RPMI8226 (cell line): Measurements from ENCODE around the gene LSM11.

Source experiments
- DNase-seq: peaks from one replicate; pipeline ENCODE4 v3.0.0-alpha.2; 2015

LSM11 gene

DNA sequence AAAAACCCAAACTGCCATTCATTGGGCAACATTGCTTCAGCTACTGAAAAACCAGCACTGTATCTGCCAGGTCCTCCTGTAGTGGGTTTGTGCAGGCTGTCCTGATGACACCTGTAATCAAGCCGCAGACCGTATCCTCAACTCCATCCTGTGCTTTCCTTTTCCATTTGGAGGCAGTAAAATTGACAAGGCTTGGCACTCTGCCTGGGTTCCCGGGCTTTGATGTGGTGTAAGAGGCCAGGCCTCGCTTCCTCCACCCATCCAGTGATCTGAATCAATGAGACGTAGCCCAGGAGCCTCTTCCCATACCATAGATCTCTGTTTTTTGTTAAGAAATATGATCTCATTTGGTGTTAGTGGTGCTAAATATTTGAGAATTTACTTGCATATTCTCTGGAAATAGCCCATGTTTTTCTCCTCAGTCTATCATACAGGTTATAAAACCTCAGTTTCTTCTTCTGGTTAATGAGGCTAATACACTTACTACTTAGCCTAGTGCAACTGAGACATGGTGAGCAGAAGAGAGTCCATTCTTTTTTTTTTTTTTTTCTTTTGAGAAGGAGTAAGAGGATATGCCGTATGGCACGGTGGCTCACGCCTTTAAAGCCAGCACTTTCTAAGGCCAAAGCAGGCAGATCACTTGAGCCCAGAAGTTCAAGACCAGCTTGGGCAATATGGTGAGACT, 34.8 kb downstream of the LSM11 start:
- no peak for DNase-seq

DNA sequence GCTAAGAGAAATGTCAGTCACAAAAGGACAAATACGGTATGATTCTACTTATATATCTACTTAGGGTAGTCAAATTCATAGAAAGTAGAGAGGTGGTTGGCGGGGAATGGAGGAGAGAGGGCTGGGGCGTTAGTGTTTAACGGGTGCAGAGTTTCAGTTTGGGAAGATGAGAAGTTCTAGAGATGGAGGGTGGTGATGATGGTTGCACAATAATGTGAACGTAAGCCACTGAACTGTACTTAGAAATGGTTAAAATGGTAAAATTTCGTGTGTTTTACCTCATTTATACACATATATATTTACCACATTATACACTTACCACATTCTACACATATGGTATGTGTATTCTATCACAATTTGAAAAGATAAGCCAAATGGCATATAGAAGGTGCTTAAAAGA, 35.7 kb downstream of the LSM11 start:
- DNase-seq, result no peak

DNA sequence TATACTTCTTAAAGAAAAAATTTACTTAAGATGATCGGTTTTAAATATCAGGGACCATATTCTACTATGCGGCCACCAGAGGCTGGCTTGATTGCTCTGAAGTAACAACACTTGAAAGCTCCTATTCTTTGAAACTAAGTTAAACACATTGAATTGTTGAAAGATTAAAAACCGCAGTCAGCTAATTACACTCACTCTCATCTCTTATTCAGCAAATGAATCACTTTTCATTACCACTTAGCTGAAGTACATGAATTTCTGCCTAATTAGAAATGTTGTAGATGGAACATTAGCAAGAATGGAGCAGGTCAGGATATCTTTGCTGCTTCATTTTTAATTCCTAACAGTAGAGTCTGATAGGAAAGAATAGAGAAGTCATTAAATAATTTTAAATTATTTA, 42.3 kb downstream of the LSM11 start:
- DNase-seq, result no peak

DNA sequence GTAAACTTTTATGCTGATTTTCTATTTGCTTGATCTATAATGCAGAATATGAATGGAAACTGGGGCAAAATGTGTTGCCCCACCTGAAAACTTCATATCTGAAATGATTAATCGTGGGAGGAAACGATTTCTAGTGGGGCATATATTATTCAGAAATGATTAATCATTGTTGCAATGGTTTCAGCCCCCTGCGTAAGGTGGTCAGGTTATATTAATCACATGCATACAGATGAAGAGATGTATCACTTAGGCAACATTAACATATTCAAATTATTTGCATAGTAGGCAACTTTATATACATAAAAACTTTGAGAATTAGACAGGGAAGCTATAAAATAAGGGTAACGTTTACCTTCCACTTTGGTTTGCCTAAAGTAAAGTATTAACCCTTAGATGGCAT, 49.8 kb downstream of the LSM11 start:
- DNase-seq, result no peak

DNA sequence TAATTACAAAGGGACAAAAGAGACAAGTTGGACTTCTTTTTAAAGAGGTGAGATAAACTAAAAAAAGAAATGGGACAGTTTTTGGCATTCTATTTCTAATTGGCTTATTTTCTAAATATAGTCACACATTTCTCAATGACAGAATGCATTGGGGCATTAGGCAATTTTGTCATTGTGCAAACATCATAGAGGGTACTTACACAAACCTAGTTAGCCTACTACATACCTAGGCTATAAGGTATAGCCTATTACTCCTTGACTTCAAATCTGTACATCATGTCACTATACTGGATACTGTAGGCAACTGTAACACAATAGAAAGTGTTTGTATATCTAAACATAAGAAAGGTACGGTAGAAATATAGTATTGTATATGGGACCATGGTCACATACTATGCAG, 56.1 kb downstream of the LSM11 start:
- DNase-seq, result no peak

DNA sequence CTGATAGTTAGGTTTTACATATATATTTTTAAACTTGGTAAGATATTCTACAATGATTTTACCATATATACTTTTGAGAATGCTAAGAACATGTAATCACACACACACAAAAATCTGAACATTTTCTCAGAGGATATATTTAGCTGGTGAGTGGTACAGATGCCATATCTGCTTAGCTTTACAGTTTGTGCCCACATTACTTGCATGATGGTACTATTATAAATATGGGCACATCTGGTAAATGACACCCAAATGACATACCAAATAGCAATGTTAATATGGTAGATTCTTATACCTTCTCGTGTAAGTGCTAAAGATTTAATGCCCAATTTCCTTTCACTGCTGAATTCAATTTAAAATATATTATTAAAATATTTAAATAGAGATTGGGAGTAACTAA, 56.6 kb downstream of the LSM11 start:
- no peak for DNase-seq

DNA sequence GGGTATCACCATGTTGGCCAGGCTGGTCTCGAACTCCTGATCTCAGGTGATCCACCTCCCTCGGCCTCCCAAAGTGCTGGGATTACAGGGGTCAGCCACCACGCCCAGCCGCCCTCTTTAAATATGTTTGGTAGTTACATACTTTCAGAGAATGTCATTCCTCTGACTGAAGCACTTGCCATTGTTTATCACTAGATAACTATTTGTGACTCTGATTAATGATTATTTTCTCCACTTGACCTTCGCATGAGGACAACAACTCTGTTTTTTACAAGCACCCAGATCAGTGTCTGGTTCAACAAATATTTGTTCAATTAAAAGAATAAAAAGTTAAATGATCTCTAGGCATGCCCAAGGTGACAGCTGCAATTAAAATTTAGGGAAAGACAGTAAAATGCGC, 59.2 kb downstream of the LSM11 start:
- DNase-seq, result no peak

DNA sequence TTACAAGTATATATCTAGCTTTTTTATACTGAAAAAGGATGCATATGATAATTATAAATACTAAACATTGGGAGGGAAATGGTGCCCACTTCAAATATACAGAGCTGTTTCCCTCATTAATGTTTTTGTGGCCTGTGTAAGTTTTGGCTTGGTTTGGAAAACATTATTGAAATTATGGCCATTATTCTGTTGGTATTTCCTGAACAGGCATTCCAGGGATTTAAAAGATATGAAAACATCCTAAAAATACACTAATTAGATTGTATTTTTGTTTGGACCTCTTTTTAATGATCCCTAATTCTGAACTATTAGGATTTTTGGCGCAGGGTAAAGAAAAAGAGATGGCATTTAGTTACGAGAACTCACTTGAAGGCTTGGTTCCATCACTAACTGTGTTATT, 64.5 kb downstream of the LSM11 start:
- DNase-seq, result no peak
